ENCODE data around the gene HIRIP3.
"Not testable (repeated sequence)": the region's sequence is repeated elsewhere in the genome, so short reads cannot be mapped to it uniquely, and the experiment has no call there.

The HIRIP3 gene

DNA sequence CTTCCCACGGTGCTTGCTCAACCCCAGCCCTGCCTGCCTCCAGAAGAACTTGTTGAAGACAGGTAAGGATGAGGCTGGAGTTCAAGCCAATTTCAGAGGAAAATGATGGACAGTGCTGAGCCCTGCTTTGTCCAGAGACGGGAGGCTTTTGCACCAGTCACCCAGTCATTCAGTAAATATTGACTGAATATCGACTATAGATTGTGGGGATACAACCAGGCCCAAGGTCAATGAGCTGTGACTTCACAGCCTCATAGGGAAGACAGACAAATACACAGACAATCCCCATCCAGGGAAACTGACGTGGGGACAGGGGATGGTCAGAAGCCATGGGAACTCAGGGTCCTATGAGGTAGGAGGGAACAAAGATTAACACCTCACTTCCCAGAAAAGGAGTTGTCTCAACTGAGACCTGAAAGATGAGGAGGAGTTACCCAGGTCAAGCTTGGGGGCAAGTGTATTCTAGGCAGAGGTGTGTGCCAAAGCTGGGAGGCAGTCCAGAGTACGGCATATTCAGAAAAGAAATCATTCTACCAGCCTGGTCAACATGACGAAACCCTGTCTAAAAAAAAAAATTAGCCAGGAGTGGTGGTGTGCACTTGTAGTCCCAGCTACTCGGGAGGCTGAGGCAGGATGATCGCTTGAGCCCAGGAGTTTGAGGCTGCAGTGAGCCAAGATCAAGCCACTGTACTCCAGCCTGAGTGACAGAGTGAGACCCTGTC is 21.3 kb upstream of the HIRIP3 start:
- DNase-seq: no peak

DNA sequence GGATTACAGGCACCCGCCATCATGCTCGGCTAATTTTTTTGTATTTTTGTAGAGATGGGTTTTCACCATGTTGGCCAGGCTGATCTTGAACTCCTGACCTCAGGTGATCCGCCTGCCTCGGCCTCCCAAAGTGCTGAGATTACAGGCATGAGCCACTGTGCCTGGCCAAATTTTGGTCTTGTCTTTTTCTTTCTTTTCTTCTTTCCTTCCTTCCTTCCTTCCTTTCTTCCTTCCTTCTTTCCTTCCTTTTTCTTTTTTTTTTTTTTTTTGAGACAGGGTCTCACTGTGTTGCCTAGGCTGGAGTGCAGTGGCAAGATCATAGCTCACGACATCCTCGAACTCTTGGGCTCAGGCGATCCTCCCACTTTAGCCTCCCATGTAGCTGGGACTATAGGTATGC is 20.0 kb upstream of the HIRIP3 start:
- not testable (repeated sequence) for DNase-seq

DNA sequence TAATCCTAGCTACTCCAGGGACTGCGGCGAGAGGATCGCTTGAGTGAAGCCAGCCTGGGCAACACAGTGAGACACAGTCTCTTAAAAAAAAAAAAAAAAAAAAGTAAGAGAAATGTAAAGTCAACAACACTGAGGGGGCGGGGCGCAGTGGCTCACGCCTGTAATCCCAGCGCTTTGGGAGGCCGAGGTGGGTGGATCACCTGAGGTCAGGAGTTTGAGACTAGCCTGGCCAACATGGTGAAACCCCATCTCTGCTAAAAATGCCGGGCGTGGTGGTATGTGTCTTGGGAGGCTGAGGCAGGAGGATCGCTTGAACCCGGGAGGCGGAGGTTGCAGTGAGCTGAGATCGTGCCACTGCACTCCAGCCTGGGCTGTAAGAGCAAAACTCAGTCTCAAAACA is 17.2 kb upstream of the HIRIP3 start:
- not testable (repeated sequence) for DNase-seq

DNA sequence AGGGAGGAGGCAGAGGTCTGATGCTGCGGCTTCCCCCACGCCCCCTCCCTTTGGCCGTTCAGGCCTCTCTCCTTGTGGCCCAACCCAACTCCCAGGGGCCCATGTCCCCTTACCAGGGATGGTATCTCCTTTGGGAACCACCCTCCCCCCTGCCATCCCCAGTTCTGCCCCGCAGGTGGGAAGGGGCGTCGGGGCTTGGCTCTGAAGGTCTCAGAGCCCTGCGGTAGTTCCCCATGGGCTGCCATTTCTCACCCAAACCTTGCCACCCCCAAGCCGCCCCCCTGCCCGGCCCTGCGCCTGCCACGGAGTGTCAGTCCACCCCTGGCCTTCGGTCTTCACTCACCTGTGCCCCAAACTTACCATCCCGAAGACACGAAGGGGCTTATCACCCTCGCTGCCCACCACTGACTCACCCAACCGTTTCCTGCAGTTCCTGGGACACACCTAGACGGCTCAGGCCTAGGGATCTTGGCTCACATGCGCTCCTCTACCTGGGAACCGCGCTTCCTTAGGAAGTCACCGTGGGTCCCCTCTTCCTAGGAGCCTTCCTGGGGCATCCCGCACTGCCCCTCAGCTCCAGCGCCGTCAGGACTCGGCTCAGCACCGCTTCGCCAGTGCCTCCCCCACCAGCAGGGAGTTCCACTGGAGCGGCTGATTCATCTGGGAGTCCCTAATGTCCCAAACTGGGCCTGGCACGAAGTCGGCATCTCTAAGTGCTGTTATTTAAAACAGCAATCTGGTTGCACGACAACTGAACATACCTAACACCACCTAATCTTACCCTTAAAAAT is 16.5 kb upstream of the HIRIP3 start:
- no peak for DNase-seq

DNA sequence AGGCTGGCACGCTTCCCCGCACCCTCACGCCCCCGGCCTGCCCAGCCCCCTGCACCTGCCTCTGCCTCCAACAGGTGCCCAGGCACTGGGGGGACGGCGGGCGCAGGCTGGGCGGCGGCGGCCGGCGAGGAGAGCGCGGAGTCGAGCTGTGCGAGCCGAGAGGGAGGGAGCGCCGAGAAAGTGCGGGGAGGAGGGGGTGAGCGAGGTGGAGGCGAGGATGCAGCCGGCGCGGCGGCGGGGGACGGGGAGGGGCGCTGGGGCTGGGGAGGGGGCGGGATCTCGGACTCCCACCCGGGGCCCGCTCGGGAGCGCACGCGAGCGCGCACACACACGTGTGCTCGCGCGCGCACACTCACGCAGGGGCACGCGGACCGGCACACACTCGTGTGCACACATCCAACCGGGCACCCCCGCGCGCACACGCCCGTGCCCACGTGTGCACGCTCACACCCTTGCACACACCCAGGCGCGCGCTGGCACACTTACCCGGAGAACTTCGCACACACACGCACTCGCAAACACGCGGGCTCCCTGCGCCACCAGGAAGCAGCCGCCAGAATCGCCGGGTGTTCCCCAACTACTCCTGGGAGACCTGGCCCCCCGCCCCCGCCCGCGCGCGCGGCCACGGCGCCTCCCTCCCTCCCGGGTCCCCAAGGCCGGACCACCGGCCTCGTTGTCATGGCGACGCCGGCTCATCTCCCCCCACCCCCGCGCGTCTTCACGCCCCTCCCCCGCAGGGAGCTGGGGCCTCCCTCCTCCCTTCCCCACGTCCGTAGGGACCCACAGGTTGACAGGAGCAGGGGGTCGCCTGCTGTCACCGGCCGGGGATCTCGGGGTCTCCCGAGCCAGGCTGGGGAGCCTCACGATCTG is 15.7 kb upstream of the HIRIP3 start, which contains the start of gene DOC2A:
Gene DOC2A, minus strand, starts transcription at position 184 of the 870 bp plus-strand sequence. CDS start 805 bp downstream, outside the sequence.
- peak; percentile 59 for DNase-seq

GRCh38 chr16:30009990-30010843 is 14.8 kb upstream of the HIRIP3 start:
- DNase-seq: peak; percentile 26

DNA sequence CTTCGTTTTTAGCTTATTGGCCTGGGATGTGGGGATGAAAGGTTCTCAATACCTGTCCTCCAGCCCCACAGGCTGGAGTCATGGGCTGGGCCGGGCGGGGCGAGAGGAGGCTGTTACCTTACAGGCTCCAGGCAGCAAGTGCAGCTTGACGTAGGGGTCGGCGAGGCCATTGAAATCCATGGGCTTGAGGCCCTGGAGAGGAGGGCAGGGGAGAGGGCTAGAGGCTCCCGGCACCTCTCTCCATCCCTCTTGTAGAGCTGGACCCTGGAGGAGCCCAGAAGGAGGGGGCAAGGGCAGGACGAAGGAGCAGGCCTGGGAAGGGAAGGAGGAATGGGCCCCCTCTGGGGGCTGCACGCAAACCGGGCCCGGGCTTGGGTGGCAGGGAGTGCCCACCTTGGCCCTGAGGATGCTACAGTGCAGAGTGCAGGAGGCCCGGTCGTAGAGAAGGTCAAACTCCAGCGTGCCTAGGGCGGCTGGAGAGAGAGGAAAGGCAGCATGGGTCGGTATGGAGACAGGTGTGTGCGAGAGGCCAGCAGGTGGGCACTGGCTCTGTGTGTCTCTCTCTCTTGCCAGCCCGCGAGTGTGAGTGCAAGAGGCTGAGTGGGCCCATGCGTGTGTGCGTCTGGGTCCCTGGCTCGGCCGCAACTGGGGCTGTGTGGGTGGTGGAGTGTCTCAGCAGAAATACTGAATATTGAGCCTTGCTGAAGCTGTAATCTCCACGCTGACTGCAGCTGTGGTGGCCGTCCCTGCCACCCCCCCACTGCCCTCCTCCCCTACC is 13.9 kb upstream of the HIRIP3 start:
- peak; percentile 57 for DNase-seq

DNA sequence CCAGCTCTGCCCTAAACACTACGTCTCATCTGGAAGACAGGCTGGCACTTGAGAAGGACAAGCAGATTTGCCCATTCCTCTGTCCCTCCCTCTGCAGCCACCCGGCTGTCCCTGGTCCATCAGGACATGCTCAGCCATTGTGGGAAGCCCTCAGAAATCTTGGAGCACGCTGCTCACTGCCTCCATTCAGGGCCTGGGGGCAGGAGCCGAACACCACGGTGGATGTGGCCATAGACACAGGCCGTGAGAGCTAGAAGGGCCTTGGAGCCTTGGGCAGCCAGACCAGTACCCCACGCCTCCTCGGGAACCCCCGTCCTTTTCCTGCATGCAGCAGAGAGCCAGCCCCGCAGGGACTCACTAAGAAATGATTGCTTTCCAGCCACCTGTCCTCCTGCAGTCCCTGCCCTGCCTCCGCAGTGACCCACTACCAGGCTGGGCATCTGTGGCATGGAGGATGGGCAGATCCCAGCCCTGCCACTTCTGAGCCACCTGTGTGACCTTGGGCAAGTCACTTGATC is 12.0 kb upstream of the HIRIP3 start:
- DNase-seq: no peak

GRCh38 chr16:30006659-30007377 is 11.4 kb upstream of the HIRIP3 start:
- no peak for DNase-seq

GRCh38 chr16:30006095-30006473 is 10.7 kb upstream of the HIRIP3 start:
- DNase-seq: peak; percentile 23

DNA sequence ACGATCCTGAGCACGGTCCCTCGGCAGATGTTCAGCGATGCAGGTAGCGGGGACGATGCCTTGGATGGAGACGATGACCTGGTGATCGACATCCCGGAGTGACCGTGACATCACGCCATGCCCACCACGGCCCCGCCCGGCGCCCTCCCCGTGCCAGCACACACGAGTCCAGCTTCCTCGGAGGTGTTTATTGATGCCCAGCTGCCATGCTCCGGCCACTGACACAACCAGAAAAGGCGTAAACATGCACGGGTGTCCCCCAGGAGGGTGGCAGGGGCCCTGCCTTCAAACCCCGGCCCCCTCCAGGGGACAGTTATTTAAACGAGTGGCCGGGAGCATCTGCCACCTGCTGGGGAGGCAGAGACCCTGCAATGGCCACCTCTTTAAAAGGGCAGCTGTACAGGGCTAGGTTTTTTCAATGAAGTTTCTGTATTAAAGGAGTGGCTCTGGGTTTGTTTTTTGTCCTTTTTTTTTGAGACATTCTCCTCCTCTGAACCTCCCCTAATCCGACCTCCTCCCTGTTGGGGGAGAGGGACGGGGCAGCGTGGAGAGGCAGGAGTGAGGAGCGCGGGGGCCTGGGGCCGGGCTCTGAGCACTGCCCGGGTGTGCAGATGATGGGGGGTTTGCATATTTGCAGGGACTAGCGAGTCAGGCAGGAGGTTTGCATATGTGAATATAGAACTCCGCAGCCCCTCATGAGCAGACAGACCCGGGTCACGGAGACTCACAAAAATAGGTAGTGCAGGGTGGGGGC is 10.1 kb upstream of the HIRIP3 start:
- DNase-seq: peak; percentile 86

- peak; percentile 91 for DNase-seq
Observed at GRCh38 chr16:30004811-30005242, 9.4 kb upstream of the HIRIP3 start.

GRCh38 chr16:30004424-30004776 is 9.0 kb upstream of the HIRIP3 start:
- peak; percentile 92 for DNase-seq

- no peak for DNase-seq
Observed at GRCh38 chr16:30003670-30004423, 8.4 kb upstream of the HIRIP3 start.

DNA sequence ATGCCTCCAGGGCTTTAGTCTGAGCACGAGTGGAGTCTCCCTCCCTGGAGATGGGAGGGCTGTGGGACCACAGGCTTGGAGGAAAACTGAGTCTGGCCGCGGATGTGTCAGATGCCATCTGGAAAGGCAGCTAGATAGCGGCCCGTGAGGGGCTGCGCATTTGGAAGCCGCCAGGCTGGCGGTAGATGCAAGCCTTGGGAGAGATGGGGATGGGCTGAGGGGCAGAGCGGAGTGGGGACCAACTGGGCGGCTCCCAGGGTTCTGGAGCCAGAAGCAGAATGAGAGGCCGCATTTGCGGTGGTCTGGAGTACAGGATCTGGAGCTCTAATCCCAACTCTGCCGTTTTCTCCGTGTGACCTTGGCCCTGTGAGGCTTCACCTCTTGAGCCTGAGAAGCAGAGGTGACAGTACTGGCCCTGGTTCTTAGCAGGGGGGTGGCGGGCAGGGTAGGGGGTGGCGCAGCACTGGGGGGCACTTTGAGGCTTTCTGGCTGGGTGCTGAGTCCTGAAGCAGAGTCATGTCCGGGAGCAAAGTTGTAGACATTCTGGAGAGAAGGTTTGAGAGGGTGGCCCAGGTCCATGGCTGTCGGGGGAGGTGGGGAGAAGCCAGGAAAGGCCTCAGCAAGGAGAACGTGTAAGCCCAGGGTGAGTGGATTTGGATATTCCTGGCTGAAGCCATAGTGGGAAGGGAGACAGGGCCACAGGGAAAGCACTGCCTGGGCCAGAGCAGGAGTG is 7.4 kb upstream of the HIRIP3 start:
- no peak for DNase-seq

DNA sequence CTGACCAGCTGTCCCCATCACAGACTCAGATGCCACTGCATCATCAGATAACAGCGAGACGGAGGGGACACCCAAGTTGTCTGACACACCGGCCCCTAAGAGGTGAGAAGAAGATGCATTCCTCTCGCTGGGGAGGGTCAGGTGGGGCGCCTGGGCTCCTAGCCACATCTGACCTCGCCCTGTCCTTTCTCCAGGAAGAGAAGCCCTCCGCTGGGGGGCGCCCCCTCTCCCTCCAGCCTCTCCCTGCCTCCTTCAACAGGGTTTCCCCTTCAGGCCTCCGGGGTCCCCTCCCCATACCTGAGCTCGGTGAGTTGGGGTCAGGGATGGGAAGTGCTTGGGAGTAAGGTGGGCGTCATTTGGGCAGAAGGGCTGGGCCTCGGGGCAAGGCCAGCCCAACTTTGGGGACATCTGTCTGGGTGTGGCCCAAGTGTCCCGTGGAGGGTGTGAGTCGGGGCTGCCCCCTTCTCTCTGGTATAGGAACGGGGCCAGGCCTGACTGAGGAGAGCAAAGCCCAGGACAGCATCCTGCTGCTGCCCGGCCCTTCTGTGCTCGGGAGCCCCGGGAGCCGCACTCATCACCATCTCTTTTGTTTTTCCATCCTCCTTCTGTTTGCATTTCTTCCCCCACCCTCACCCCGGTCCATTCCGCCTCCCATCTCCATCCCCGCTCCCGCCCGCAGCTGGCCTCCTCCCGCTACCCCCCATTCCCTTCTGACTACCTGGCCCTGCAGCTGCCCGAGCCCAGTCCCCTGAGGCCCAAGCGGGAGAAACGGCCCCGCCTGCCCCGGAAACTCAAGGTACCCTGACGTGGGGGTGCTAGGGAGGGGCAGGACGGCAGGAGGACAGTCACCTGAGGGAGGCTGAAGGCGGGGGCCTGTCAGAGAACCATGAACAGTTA is 5.6 kb upstream of the HIRIP3 start:
- no peak for DNase-seq

- no peak for DNase-seq
Observed at GRCh38 chr16:29999605-30000004, 4.2 kb upstream of the HIRIP3 start.
